ENCODE data around the gene COL15A1.

The COL15A1 gene

GRCh38 chr9:99037769-99038483 is 94.2 kb downstream of the COL15A1 start:
- no peak for DNase-seq (ENCODE audit: low read depth in 2 of 2)

- no peak for DNase-seq (ENCODE audit: low read depth in 2 of 2)
Measured at GRCh38 chr9:99038484-99038820, 94.7 kb downstream of the COL15A1 start.

GRCh38 chr9:99039505-99040182 is 95.9 kb downstream of the COL15A1 start:
- no peak for DNase-seq (ENCODE audit: low read depth in 2 of 2)

- no peak for DNase-seq (ENCODE audit: low read depth in 2 of 2)
Measured at GRCh38 chr9:99040251-99040900, 96.7 kb downstream of the COL15A1 start.

GRCh38 chr9:99040911-99041582 is 97.3 kb downstream of the COL15A1 start:
- DNase-seq (ENCODE audit: low read depth in 2 of 2) = no peak

GRCh38 chr9:99041618-99042017 is 97.9 kb downstream of the COL15A1 start:
- no peak for DNase-seq (ENCODE audit: low read depth in 2 of 2)

- no peak for DNase-seq (ENCODE audit: low read depth in 2 of 2)
Measured at GRCh38 chr9:99042620-99043019, 98.9 kb downstream of the COL15A1 start.

GRCh38 chr9:99044827-99045226 is 101.1 kb downstream of the COL15A1 start:
- no peak for DNase-seq (ENCODE audit: low read depth in 2 of 2)

- DNase-seq (ENCODE audit: low read depth in 2 of 2) = no peak
Measured at GRCh38 chr9:99046068-99046467, 102.4 kb downstream of the COL15A1 start.

- no peak for DNase-seq (ENCODE audit: low read depth in 2 of 2)
Measured at GRCh38 chr9:99046542-99047071, 102.9 kb downstream of the COL15A1 start.

GRCh38 chr9:99049228-99049627 is 105.5 kb downstream of the COL15A1 start:
- no peak for DNase-seq (ENCODE audit: low read depth in 2 of 2)

GRCh38 chr9:99049641-99050040 is 105.9 kb downstream of the COL15A1 start:
- no peak for DNase-seq (ENCODE audit: low read depth in 2 of 2)

GRCh38 chr9:99050292-99050911 is 106.7 kb downstream of the COL15A1 start:
- no peak for DNase-seq (ENCODE audit: low read depth in 2 of 2)

- no peak for DNase-seq (ENCODE audit: low read depth in 2 of 2)
Measured at GRCh38 chr9:99050924-99051323, 107.2 kb downstream of the COL15A1 start.

GRCh38 chr9:99051406-99051805 is 107.7 kb downstream of the COL15A1 start:
- no peak for DNase-seq (ENCODE audit: low read depth in 2 of 2)

- no peak for DNase-seq (ENCODE audit: low read depth in 2 of 2)
Measured at GRCh38 chr9:99051851-99052250, 108.1 kb downstream of the COL15A1 start.

- DNase-seq (ENCODE audit: low read depth in 2 of 2) = no peak
Measured at GRCh38 chr9:99052815-99053715, 109.4 kb downstream of the COL15A1 start.

GRCh38 chr9:99054581-99054980 is 110.9 kb downstream of the COL15A1 start:
- no peak for DNase-seq (ENCODE audit: low read depth in 2 of 2)

- DNase-seq (ENCODE audit: low read depth in 2 of 2) = no peak
Measured at GRCh38 chr9:99055384-99055783, 111.7 kb downstream of the COL15A1 start.

GRCh38 chr9:99056186-99056585 is 112.5 kb downstream of the COL15A1 start:
- DNase-seq (ENCODE audit: low read depth in 2 of 2) = no peak
